Activated CD8-positive, alpha-beta memory T cell treated with anti-CD3 and anti-CD28 coated beads, Interleukin-2, amount 10 ng/mL, durations not matched to agents 7 days and 5 days (primary cell): Measurements from ENCODE around the gene ZBTB43. TPM values are rescaled to one million over a fixed set of nuclear protein-coding genes. Genes with fewer than 3 reads are reported as not detected.
"Not testable (repeated sequence)": the region's sequence is repeated elsewhere in the genome, so short reads cannot be mapped to it uniquely, and the experiment has no call there.

Experiments used
- ATAC-seq: fragments of 150-1000 bp; cut with Tn5 transposase; one replicate; pipeline ENCODE4 v1.10.0; 2021; ENCODE audit warnings: moderate library complexity
- CTCF ChIA-PET: fragments of 350-600 bp; sonication (Branson Sonifier 250); formaldehyde crosslinking; loops from one replicate; lab custom pipeline; 2021; ENCODE audit warnings: antibody characterized with exemption; lab: Charles Lee
- DNase-seq: peaks from one replicate; pipeline ENCODE4 v3.0.0-alpha.2; 2020
- H3K27ac Mint-ChIP-seq: one replicate; pipeline ENCODE4 v1.8.0; 2021; ENCODE audit warnings: mild to moderate bottlenecking, mixed read lengths
- H3K27me3 Mint-ChIP-seq: one replicate; pipeline ENCODE4 v1.8.0; 2021; ENCODE audit warnings: mixed read lengths
- H3K36me3 Mint-ChIP-seq: one replicate; pipeline ENCODE4 v1.8.0; 2021; ENCODE audit warnings: mild to moderate bottlenecking, mixed read lengths
- H3K4me1 Mint-ChIP-seq: one replicate; pipeline ENCODE4 v1.8.0; 2021; ENCODE audit warnings: mixed read lengths
- H3K4me3 Mint-ChIP-seq: one replicate; pipeline ENCODE4 v1.8.0; 2021; ENCODE audit warnings: mild to moderate bottlenecking, moderate library complexity, mixed read lengths
- H3K9me3 Mint-ChIP-seq: one replicate; pipeline ENCODE4 v1.8.0; 2022; ENCODE audit warnings: low read depth, mixed read lengths
- total RNA-seq, 2 experiments: library from RNA; stranded (reverse); gene quantifications; one replicate each; pipeline ENCODE4 v1.2.3, GENCODE V29; 2021

Gene ZBTB43
- total RNA-seq, 2 experiments from 2014 or later = 25.2 to 28.9 TPM

GRCh38 chr9:126796758-126797157 is 8.1 kb upstream of the ZBTB43 start:
- Mint-ChIP-seq H3K27me3 (peaks cover 32% of the 10 kb centered on the region), H3K27ac (no peak overlapping the region), H3K4me3 (no peak overlapping the region), H3K36me3 (no peaks in the 10 kb centered on the region), H3K4me1 (no peaks in the 10 kb centered on the region), H3K9me3 (no peaks in the 10 kb centered on the region)
- CTCF ChIA-PET = interaction anchor here (1.5 to 1.7 kb wide), 2 partner anchors 15 to 91 kb away, joined by 4 read pairs; no protein-coding TSS in a partner anchor
- ATAC-seq = no peak
- DNase-seq = no peak

DNA sequence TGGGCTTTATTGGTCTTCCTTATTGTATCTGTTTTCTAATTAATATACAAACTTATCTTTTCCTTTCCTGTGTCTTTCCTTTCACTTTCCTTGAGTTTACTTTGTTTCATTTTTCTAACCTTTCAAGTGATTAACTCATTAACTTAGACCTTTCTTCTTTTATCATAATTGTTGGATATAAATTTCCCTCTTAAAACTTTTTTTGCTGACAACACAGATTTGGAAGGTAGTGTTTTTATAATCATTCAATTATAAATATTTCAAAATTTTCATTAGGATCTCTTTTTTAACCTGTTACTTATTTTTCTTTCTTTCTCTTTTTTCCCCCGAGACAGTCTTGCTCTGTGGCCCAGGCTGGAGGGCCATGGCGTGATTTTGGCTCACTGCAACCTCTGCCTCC is 6.9 kb upstream of the ZBTB43 start:
- DNase-seq = no peak
- no peaks in the 10 kb centered on the region for H3K36me3 Mint-ChIP-seq
- H3K4me3 Mint-ChIP-seq = no peak overlapping the region
- H3K27me3 Mint-ChIP-seq = peaks cover 22% of the 10 kb centered on the region
- peaks cover 7% of the 10 kb centered on the region for H3K4me1 Mint-ChIP-seq
- no peaks in the 10 kb centered on the region for H3K9me3 Mint-ChIP-seq
- ATAC-seq = no peak
- CTCF ChIA-PET = no interaction called here
- H3K27ac Mint-ChIP-seq = no peak overlapping the region

DNA sequence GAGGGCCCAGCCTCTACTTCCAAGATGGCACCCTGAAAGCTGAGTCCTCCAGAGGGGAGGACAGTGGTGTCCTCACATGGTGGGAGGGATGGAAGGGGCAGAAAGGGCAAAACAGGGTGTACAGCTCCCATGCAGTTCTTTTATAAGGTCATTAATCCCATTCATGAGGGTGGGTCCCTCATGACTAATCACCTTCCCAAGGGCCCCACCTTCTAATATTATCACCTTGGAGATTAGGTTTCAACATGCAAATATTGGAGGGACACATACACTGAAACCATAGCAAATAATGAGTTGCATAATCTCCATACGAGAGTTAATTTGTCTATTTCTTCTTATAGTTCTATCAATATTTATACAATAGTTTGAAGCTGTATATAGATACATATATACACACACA is 5.8 kb upstream of the ZBTB43 start:
- Mint-ChIP-seq H3K9me3 (no peaks in the 10 kb centered on the region), H3K27me3 (peaks cover 11% of the 10 kb centered on the region), H3K36me3 (peaks cover 1% of the 10 kb centered on the region), H3K4me1 (peaks cover 10% of the 10 kb centered on the region), H3K27ac (no peak overlapping the region), H3K4me3 (no peak overlapping the region)
- ATAC-seq = no peak
- CTCF ChIA-PET = no interaction called here
- no peak for DNase-seq

DNA sequence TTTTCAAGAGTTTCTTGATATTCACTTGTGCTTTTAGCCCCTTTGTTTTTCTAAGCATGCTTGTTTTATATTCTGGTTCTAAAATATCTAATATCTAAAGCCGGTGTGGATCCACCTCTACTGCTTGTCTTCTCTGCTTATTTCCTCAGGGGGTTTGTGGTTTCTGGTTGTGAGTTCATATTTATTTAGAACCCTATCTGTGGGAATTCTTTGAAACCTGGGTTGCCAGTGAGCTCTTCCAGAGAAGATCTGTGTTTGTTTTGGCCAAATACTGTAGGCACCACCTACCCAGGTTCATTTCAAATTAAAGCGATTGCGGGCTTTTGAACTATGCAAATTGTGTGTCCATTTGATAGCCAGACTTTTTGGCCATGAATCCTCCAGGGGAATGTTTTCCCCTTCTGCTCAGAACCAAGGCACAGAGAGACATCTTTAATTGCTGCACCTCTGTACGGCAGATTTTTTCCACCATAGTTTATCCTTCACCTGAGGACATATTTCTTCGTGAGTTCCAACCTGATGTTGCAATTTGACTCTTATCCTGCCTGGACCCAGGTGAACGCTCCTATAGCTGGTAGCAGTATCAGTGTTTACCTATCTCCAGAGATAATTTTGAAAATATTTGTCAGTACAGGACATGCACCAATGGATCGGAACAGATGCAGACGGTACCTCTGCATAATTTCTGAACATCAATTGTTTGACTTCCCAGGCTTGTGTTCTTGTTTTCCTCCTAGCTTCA is 2.4 kb upstream of the ZBTB43 start:
- H3K4me1 Mint-ChIP-seq = peaks cover 31% of the 10 kb centered on the region
- no peak overlapping the region for H3K27ac Mint-ChIP-seq
- no peaks in the 10 kb centered on the region for H3K9me3 Mint-ChIP-seq
- peaks cover 8% of the 10 kb centered on the region for H3K36me3 Mint-ChIP-seq
- CTCF ChIA-PET = interaction anchor here (1.7 to 4.6 kb wide), 2 partner anchors 57 to 97 kb away, joined by 3 to 15 read pairs; no protein-coding TSS in a partner anchor
- peaks cover 5% of the 10 kb centered on the region for H3K27me3 Mint-ChIP-seq
- H3K4me3 Mint-ChIP-seq = no peak overlapping the region
- ATAC-seq (no peak), DNase-seq (peak; percentile 25)

DNA sequence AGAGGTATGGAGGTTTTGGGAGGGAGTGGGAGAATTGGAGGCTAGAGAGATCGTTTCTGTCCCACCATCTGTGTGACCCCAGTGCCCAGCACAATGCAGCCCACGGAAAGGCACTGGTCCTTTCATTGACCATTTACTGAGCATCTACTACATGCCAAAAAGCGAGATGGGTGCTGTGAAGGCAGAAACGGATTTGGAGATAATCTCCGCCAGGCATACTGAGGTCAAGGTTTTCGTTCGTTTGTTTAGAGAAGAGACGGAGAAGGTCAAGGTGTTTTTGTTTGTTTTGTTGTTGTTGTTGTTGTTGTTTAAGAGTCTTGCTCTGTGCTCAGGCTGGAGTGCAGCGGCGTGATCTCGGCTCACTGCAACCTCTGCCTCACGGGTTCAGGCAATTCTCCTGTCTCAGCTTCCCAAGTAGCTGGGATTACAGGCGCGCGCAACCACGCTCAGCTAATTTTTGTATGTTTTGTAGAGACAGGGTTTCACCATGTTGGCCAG is 593 bp upstream of the ZBTB43 start:
- ATAC-seq = no peak
- peaks cover 11% of the 10 kb centered on the region for H3K36me3 Mint-ChIP-seq
- CTCF ChIA-PET = interaction anchor here (0.6 to 4.6 kb wide), 6 partner anchors 23 to 627 kb away, joined by 3 to 16 read pairs (median 8); partner anchors contain the start of gene ZBTB34
- peak overlapping the region; percentile 99 for H3K27ac Mint-ChIP-seq
- no peak for DNase-seq
- peak overlapping the region; percentile 96 for H3K4me3 Mint-ChIP-seq
- no peaks in the 10 kb centered on the region for H3K9me3 Mint-ChIP-seq
- H3K4me1 Mint-ChIP-seq = peaks cover 40% of the 10 kb centered on the region
- no peaks in the 10 kb centered on the region for H3K27me3 Mint-ChIP-seq

- Mint-ChIP-seq H3K27me3 (no peaks in the 10 kb centered on the region), H3K9me3 (no peaks in the 10 kb centered on the region), H3K4me1 (peaks cover 40% of the 10 kb centered on the region), H3K27ac (peak overlapping the region; percentile 99), H3K36me3 (peaks cover 13% of the 10 kb centered on the region), H3K4me3 (peak overlapping the region; percentile 96)
- ATAC-seq (peak; percentile 87), DNase-seq (peak; percentile 96)
- CTCF ChIA-PET = interaction anchor here (1.0 to 3.1 kb wide), 4 partner anchors 15 to 99 kb away, joined by 3 to 16 read pairs (median 5); partner anchors contain the start of gene ZBTB34
These were observed 868 bp downstream of the ZBTB43 start for GRCh38 chr9:126805554-126806262.

- Mint-ChIP-seq H3K36me3 (peaks cover 15% of the 10 kb centered on the region), H3K27ac (peak overlapping the region; percentile 99), H3K27me3 (no peaks in the 10 kb centered on the region), H3K4me1 (peaks cover 42% of the 10 kb centered on the region), H3K9me3 (no peaks in the 10 kb centered on the region), H3K4me3 (peak overlapping the region; percentile 96)
- no peak for ATAC-seq
- CTCF ChIA-PET = interaction anchor here (1.0 to 3.1 kb wide), 3 partner anchors 15 to 100 kb away, joined by 3 to 16 read pairs (median 3); no protein-coding TSS in a partner anchor
- no peak for DNase-seq
These were observed 1.5 kb downstream of the ZBTB43 start for GRCh38 chr9:126806336-126806735.

DNA sequence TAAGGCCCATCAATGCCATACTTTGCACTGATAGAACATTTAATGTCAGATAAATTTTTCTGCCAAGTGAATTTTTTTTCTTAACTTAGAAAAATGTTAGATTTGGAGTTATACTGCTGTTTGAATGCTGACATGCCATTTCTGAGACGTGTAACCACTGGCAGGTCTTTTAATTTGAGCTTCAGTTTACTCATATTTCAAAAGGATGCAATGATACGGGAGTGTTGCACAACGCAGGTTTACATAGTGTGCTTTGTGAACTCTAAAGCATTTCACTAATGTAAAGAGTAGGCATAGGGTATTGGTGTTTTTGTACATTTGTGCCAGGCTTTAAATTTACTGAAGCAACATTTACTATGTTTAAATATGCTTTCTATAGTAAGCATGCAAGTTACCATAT is 4.2 kb downstream of the ZBTB43 start:
- Mint-ChIP-seq H3K9me3 (no peaks in the 10 kb centered on the region), H3K27me3 (no peaks in the 10 kb centered on the region), H3K4me3 (no peak overlapping the region), H3K36me3 (peaks cover 37% of the 10 kb centered on the region), H3K27ac (no peak overlapping the region), H3K4me1 (peaks cover 39% of the 10 kb centered on the region)
- no peak for ATAC-seq
- CTCF ChIA-PET = interaction anchor here (2.2 kb wide), 1 partner anchor 35 kb away, joined by 4 read pairs; no protein-coding TSS in a partner anchor
- DNase-seq = no peak

DNA sequence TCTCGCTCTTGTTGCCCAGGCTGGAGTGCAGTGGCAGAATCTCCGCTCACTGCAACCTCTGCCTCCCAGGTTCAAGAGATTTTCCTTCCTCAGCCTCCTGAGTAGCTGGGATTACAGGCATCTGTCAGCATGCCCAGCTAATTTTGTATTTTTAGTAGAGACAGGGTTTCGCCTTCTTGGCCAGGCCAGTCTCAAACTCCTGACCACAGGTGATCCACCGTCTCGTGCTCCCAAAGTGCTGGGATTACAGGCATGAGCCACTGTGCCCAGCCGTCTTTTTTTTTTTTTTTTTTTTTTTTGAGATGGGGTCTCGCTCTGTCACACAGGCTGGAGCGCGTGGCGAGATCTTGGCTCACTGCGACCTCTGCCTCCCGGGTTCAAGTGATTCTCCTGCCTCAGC is 5.4 kb downstream of the ZBTB43 start:
- DNase-seq, H3K9me3 Mint-ChIP-seq, ATAC-seq, H3K27me3 Mint-ChIP-seq, H3K4me3 Mint-ChIP-seq, H3K27ac Mint-ChIP-seq: not testable (repeated sequence)
- CTCF ChIA-PET = interaction anchor here (0.7 to 2.2 kb wide), 2 partner anchors 34 to 353 kb away, joined by 3 to 4 read pairs; no protein-coding TSS in a partner anchor
- Mint-ChIP-seq H3K4me1 (peaks cover 36% of the 10 kb centered on the region), H3K36me3 (peaks cover 44% of the 10 kb centered on the region)

DNA sequence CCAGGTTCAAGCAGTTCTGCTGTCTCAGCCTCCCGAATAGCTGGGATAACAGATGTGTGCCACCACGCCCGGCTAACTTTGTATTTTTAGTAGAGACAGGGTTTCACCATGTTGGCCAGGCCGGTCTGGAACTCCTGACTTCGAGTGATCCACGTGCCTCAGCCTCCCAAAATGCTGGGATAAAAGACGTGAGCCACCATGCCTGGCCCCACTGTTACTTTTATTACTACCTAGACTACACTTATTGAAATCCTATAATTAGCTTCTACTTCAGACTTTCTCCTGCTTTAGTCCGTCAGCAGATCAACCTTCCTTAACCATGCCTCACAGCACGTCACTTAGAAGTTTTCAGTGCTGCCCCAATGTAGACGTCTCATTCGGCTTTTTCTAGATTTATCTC is 8.2 kb downstream of the ZBTB43 start:
- no peaks in the 10 kb centered on the region for H3K27me3 Mint-ChIP-seq
- CTCF ChIA-PET = no interaction called here

DNA sequence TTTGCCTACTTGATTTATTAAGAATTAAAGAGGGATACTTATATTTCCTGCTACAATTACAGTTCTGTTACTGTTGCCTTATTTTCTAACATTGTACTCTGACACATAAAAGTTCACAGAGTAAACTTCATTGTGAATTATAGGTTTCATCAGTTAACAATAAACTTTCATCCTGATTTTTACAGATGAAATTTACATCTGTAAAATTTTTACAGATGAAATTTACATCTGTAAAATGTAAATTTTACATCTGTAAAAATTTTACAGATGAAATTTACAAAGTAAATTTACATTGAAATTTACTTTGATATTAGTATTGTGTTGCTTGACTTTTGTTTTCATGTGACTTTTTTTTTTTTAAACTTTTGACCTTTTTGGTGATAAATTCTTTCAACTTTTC is 9.3 kb downstream of the ZBTB43 start:
- Mint-ChIP-seq H3K9me3 (peaks cover 18% of the 10 kb centered on the region), H3K4me3 (no peak overlapping the region), H3K36me3 (peaks cover 71% of the 10 kb centered on the region), H3K27me3 (no peaks in the 10 kb centered on the region), H3K27ac (no peak overlapping the region), H3K4me1 (peaks cover 18% of the 10 kb centered on the region)
- DNase-seq (no peak), ATAC-seq (no peak)
- CTCF ChIA-PET = no interaction called here

More for the DNA sequence above, 8.2 kb downstream of the ZBTB43 start:
- Mint-ChIP-seq H3K4me1 (peaks cover 15% of the 10 kb centered on the region), H3K4me3 (no peak overlapping the region), H3K9me3 (peaks cover 10% of the 10 kb centered on the region), H3K27ac (no peak overlapping the region), H3K36me3 (peaks cover 62% of the 10 kb centered on the region)
- no peak for ATAC-seq
- no peak for DNase-seq

- DNase-seq, CTCF ChIA-PET, H3K27ac Mint-ChIP-seq, ATAC-seq, H3K27me3 Mint-ChIP-seq, H3K4me3 Mint-ChIP-seq: not testable (repeated sequence)
- Mint-ChIP-seq H3K4me1 (peaks cover 25% of the 10 kb centered on the region), H3K9me3 (peaks cover 24% of the 10 kb centered on the region), H3K36me3 (peaks cover 84% of the 10 kb centered on the region)
These were observed 12.8 kb downstream of the ZBTB43 start for GRCh38 chr9:126817615-126818014.

DNA sequence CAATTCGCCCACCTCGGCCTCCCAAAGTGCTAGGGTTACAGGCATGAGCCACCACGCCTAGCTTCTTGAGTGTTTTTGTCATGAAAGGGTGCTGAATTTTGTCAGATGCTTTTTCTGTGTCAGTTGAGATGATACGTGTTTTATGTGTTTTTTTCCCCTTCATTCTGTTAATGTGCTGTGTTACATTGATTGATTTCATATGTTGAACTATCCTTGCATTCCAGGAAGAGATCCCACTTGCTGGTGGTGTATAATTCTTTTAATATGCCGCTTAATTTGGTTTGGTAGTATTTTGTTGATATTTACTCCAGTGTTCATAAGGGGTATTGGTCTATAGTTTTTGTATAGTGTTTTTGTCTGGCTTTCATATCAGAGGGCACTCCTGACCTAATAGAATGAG is 13.6 kb downstream of the ZBTB43 start:
- peaks cover 24% of the 10 kb centered on the region for H3K9me3 Mint-ChIP-seq
- ATAC-seq (no peak), DNase-seq (no peak)
- CTCF ChIA-PET = no interaction called here
- no peaks in the 10 kb centered on the region for H3K27me3 Mint-ChIP-seq
- H3K4me3 Mint-ChIP-seq = no peak overlapping the region
- H3K27ac Mint-ChIP-seq = no peak overlapping the region
- peaks cover 82% of the 10 kb centered on the region for H3K36me3 Mint-ChIP-seq
- H3K4me1 Mint-ChIP-seq = peaks cover 23% of the 10 kb centered on the region
